GM10266 (cell line): ENCODE results near the gene GIGYF1.
"Not testable (repeated sequence)": the region's sequence is repeated elsewhere in the genome, so short reads cannot be mapped to it uniquely, and the experiment has no call there.

ENCODE experiments used
- DNase-seq: peaks from one replicate; pipeline ENCODE4 v3.0.0; 2012; ENCODE audit errors: extremely low spot score
- CTCF ChIP-seq: IDR thresholded peaks from 2 replicates; pipeline ENCODE4 v1.5.1; 2012; ENCODE audit warnings: mild to moderate bottlenecking, low read depth; ENCODE audit not compliant: control insufficient read depth, insufficient read depth; ENCODE audit errors: missing control alignments

GIGYF1 gene

GRCh38 chr7:100665168-100665726, 28.8 kb downstream of the GIGYF1 start:
- TF ChIP-seq CTCF = no peak
- DNase-seq = no peak

GRCh38 chr7:100662194-100662776, 31.8 kb downstream of the GIGYF1 start:
- not testable (repeated sequence) for DNase-seq

- TF ChIP-seq CTCF = no peak
- no peak for DNase-seq
These were observed 38.0 kb downstream of the GIGYF1 start, which contains the start of gene ACTL6B for GRCh38 chr7:100655908-100656674. TSS of gene ACTL6B (minus strand) at chr7:100656448. CDS start at chr7:100656354, 94 bp downstream.

GRCh38 chr7:100654908-100655831, 38.9 kb downstream of the GIGYF1 start:
- TF ChIP-seq CTCF = no peak
- no peak for DNase-seq

- TF ChIP-seq CTCF = no peak
- DNase-seq = no peak
These were observed 44.1 kb downstream of the GIGYF1 start for GRCh38 chr7:100649826-100650565.

- peak; percentile 80 for DNase-seq
- no peak for TF ChIP-seq CTCF
These were observed 51.5 kb downstream of the GIGYF1 start for GRCh38 chr7:100642534-100642907.
